ENCODE data around the gene CDH22. TPM values are rescaled to one million over a fixed set of nuclear protein-coding genes. Genes with fewer than 3 reads are reported as not detected.

CDH22 gene
- under 1 TPM; 0.09 to 0.17 TPM for total RNA-seq
- long read RNA-seq = 0 reads

GRCh38 chr20:46308258-46309157 lies at the start of gene CDH22:
TSS of gene CDH22 (minus strand) at chr20:46308498. CDS start at chr20:46251294, 57,204 bp downstream.
- DNase-seq = peak in 1 of 2 donors; percentile 36
- intact Hi-C loops (cut with DNase I, micrococcal nuclease) = no loop called here
- peak; percentile 52 for ATAC-seq

GRCh38 chr20:46357030-46357514 lies 48.8 kb upstream of the CDH22 start:
- no peak for DNase-seq
- intact Hi-C loops (cut with DNase I, micrococcal nuclease) = no loop called here

GRCh38 chr20:46356195-46357029 lies 48.1 kb upstream of the CDH22 start:
- no peak for ATAC-seq
- intact Hi-C loops (cut with DNase I, micrococcal nuclease) = no loop called here
- no peak for DNase-seq

More at GRCh38 chr20:46357030-46357514, 48.8 kb upstream of the CDH22 start:
- peak; percentile 33 for ATAC-seq

GRCh38 chr20:46355778-46356177 lies 47.5 kb upstream of the CDH22 start:
- ATAC-seq (no peak), DNase-seq (no peak)
- intact Hi-C loops (cut with DNase I, micrococcal nuclease) = no loop called here

GRCh38 chr20:46354920-46355654 lies 46.8 kb upstream of the CDH22 start:
- DNase-seq = no peak
- ATAC-seq = no peak
- intact Hi-C loops (cut with DNase I, micrococcal nuclease) = no loop called here

- intact Hi-C loops (cut with DNase I, micrococcal nuclease) = no loop called here
- no peak for ATAC-seq
- no peak for DNase-seq
These were observed 45.9 kb upstream of the CDH22 start for GRCh38 chr20:46354207-46354555.

GRCh38 chr20:46353500-46354206 lies 45.4 kb upstream of the CDH22 start:
- DNase-seq (no peak), ATAC-seq (no peak)
- intact Hi-C loops (cut with DNase I, micrococcal nuclease) = no loop called here

GRCh38 chr20:46352370-46352938 lies 44.2 kb upstream of the CDH22 start:
- ATAC-seq (no peak), DNase-seq (no peak)
- intact Hi-C loops (cut with DNase I, micrococcal nuclease) = no loop called here

- ATAC-seq (no peak), DNase-seq (no peak)
- intact Hi-C loops (cut with DNase I, micrococcal nuclease) = no loop called here
These were observed 43.2 kb upstream of the CDH22 start for GRCh38 chr20:46351357-46352058.

- intact Hi-C loops (cut with DNase I, micrococcal nuclease) = no loop called here
- ATAC-seq = no peak
These were observed 42.6 kb upstream of the CDH22 start for GRCh38 chr20:46350986-46351267.

GRCh38 chr20:46350201-46350985 lies 42.1 kb upstream of the CDH22 start:
- DNase-seq (no peak), ATAC-seq (peak; percentile 14)
- intact Hi-C loops (cut with DNase I, micrococcal nuclease) = no loop called here

More at GRCh38 chr20:46350986-46351267, 42.6 kb upstream of the CDH22 start:
- no peak for DNase-seq

GRCh38 chr20:46349742-46350056 lies 41.4 kb upstream of the CDH22 start:
- DNase-seq = no peak
- ATAC-seq = peak; percentile 16
- intact Hi-C loops (cut with DNase I, micrococcal nuclease) = no loop called here

- peak in 1 of 2 donors; percentile 66 for DNase-seq
- intact Hi-C loops (cut with DNase I, micrococcal nuclease) = no loop called here
- ATAC-seq = peak; percentile 61
These were observed 40.9 kb upstream of the CDH22 start for GRCh38 chr20:46349035-46349741.

GRCh38 chr20:46347841-46348803 lies 39.8 kb upstream of the CDH22 start:
- ATAC-seq (peak; percentile 4), DNase-seq (no peak)
- intact Hi-C loops (cut with DNase I, micrococcal nuclease) = no loop called here

- DNase-seq (no peak), ATAC-seq (no peak)
- intact Hi-C loops (cut with DNase I, micrococcal nuclease) = no loop called here
These were observed 38.5 kb upstream of the CDH22 start for GRCh38 chr20:46346770-46347169.
